OCI-LY1 (cell line): ENCODE data around the gene CNTN1.

Experiments used
- EZH2 ChIP-seq: fragments of 200-600 bp; sonication (generic), shearing (Covaris generic); IDR thresholded peaks from 2 replicates; pipeline ENCODE4 v1.8.0; 2017; ENCODE audit warnings: borderline replicate concordance, mixed run types, mild to moderate bottlenecking, antibody characterized with exemption, low read length, moderate library complexity, mixed read lengths
- TF ChIP-seq, protein P1 (sequence below): fragments of 200-600 bp; sonication (generic), shearing (Covaris generic); IDR thresholded peaks from 2 replicates; pipeline ENCODE4 v1.5.1; 2017; ENCODE audit warnings: mild to moderate bottlenecking, antibody characterized with exemption, low read length, moderate library complexity, mixed read lengths

DNA sequence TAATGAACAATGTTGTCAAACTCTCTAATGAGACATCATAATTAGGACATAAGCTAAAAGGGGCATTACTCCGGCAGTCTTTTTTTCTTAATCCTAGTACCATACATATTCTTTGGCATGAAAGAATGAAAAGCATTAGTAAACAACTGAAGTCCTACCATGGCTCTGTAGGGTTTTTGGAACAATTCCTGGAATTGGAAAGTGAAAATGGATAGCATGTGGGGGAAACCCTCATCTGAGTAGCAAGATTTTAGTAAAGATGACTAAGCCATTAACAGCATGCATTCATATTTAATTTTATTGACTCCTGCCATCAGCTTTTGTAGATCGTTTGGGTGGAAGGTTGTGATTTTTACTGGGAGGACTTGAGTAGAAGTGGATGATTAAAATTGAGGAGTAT, 279.7 kb downstream of the CNTN1 start:
- TF ChIP-seq EZH2, result no peak
- TF ChIP-seq, protein P1, sequence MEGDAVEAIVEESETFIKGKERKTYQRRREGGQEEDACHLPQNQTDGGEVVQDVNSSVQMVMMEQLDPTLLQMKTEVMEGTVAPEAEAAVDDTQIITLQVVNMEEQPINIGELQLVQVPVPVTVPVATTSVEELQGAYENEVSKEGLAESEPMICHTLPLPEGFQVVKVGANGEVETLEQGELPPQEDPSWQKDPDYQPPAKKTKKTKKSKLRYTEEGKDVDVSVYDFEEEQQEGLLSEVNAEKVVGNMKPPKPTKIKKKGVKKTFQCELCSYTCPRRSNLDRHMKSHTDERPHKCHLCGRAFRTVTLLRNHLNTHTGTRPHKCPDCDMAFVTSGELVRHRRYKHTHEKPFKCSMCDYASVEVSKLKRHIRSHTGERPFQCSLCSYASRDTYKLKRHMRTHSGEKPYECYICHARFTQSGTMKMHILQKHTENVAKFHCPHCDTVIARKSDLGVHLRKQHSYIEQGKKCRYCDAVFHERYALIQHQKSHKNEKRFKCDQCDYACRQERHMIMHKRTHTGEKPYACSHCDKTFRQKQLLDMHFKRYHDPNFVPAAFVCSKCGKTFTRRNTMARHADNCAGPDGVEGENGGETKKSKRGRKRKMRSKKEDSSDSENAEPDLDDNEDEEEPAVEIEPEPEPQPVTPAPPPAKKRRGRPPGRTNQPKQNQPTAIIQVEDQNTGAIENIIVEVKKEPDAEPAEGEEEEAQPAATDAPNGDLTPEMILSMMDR, result no peak
